Testis (tissue), 2 donors: ENCODE measurements around the gene SNX2.

ENCODE experiments used
- POLR2A ChIP-seq: fragments of 450-650 bp; IDR thresholded peaks from one replicate; pipeline ENCODE4 v1.6.1; 2017; ENCODE audit warnings: antibody characterized with exemption, mild to moderate bottlenecking, moderate library complexity
- TF ChIP-seq, protein P1 (sequence below), 3 experiments: fragments of 450-650 bp in 2 of 3; fragments of 200-600 bp in 1 of 3; sonication (generic) in 1 of 3; IDR thresholded peaks; one replicate each; pipeline ENCODE4 v1.5.1; 2016 to 2019; ENCODE audit warnings: antibody characterized with exemption in 3 of 3, mild to moderate bottlenecking in 2 of 3, moderate library complexity in 1 of 3

DNA sequence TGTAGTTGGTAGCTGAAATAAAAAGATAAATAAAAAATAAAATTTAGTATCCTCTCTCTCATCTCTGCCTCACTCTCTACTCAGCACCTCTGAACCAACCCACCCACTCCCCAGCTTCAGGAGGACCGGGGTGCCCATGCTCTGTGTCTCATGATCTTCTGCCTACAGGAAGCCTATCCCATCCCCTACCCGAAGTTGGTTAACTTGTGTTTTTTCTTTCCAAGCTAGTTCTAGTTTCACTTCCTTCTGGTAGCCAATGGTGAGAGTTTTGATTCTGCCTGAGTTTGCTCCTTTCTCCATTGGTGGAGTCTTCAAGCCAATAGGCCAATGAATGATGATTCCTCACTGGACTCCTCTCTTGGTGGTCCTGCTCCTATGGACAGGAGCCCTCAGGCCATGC, 102.6 kb downstream of the SNX2 start:
- TF ChIP-seq, protein P1, sequence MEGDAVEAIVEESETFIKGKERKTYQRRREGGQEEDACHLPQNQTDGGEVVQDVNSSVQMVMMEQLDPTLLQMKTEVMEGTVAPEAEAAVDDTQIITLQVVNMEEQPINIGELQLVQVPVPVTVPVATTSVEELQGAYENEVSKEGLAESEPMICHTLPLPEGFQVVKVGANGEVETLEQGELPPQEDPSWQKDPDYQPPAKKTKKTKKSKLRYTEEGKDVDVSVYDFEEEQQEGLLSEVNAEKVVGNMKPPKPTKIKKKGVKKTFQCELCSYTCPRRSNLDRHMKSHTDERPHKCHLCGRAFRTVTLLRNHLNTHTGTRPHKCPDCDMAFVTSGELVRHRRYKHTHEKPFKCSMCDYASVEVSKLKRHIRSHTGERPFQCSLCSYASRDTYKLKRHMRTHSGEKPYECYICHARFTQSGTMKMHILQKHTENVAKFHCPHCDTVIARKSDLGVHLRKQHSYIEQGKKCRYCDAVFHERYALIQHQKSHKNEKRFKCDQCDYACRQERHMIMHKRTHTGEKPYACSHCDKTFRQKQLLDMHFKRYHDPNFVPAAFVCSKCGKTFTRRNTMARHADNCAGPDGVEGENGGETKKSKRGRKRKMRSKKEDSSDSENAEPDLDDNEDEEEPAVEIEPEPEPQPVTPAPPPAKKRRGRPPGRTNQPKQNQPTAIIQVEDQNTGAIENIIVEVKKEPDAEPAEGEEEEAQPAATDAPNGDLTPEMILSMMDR (IDR thresholded peaks at IDR 0.05), result no peak
- TF ChIP-seq POLR2A, result no peak
